Measurements from ENCODE around the gene SACS. TPM values are rescaled to one million over a fixed set of nuclear protein-coding genes. Genes with fewer than 3 reads are reported as not detected.

SACS gene
- total RNA-seq, 1 experiment from 2014 or later: 53.0 TPM

DNA sequence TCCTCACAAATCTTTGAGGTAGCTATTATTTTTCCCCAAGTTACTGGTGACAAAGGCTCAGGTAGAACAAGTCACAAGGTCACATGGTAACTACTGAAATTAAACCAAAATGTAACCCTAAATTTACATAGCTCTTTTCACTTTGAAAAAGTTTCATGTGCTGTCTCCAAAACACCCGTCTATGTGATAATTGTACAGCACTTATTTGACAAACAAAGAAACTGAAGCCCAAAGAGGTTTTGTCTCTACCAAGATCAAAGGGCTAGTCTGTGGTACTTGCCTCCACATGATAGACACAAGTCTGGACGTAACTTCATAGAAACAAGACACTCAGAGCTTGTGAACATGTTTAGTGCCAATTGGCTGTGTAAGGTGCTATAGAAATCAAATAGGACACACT, 108.3 kb downstream of the SACS start:
- H3K9me3 ChIP-seq (ENCODE audit: control insufficient read depth, low read depth, low read length): no peaks in the 10 kb centered on the region
- no peak overlapping the region for H2AFZ ChIP-seq (ENCODE audit: low read length)
- H3K4me1 ChIP-seq (ENCODE audit: insufficient read depth, low read length): peaks cover 3% of the 10 kb centered on the region; the same call in 1 of the 2 replicates
- Mint-ChIP-seq H3K27me3 (ENCODE audit: low read depth) (no peaks in the 10 kb centered on the region), H3K27ac (no peak overlapping the region), H3K36me3 (ENCODE audit: insufficient read depth in 1 of 3, low read depth in 3 of 3) (peaks cover 0 to 8% (median 4%) of the 10 kb centered on the region in 3 experiments; a peak in 5 of 7 replicates), H3K4me1 (peaks cover 11 to 13% of the 10 kb centered on the region in 2 experiments), H3K9me3 (peaks cover 0 to 2% of the 10 kb centered on the region in 2 experiments; a peak in 2 of 5 replicates), H3K4me3 (no peak overlapping the region)
- no peak overlapping the region for H3K4ac ChIP-seq (ENCODE audit: low read depth, low read length)
- H4K5ac ChIP-seq (ENCODE audit: insufficient read length, low read depth, low read length): no peak overlapping the region
- H2BK120ac ChIP-seq (ENCODE audit: low read depth, low read length, poor library complexity, severe bottlenecking): no peak overlapping the region
- H3K18ac ChIP-seq (ENCODE audit: insufficient read length, low read depth, low read length): no peak overlapping the region
- H3T11ph ChIP-seq (ENCODE audit: low read length): no peak overlapping the region
- TF ChIP-seq, protein P1, sequence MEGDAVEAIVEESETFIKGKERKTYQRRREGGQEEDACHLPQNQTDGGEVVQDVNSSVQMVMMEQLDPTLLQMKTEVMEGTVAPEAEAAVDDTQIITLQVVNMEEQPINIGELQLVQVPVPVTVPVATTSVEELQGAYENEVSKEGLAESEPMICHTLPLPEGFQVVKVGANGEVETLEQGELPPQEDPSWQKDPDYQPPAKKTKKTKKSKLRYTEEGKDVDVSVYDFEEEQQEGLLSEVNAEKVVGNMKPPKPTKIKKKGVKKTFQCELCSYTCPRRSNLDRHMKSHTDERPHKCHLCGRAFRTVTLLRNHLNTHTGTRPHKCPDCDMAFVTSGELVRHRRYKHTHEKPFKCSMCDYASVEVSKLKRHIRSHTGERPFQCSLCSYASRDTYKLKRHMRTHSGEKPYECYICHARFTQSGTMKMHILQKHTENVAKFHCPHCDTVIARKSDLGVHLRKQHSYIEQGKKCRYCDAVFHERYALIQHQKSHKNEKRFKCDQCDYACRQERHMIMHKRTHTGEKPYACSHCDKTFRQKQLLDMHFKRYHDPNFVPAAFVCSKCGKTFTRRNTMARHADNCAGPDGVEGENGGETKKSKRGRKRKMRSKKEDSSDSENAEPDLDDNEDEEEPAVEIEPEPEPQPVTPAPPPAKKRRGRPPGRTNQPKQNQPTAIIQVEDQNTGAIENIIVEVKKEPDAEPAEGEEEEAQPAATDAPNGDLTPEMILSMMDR (conservative IDR thresholded peaks at IDR 0.05): no peak
- H2BK12ac ChIP-seq (ENCODE audit: insufficient read length, low read depth, low read length): no peak overlapping the region
- no peaks in the 10 kb centered on the region for H3K27me3 ChIP-seq (ENCODE audit: insufficient read depth, low read length)
- no peaks in the 10 kb centered on the region for H4K20me1 ChIP-seq (ENCODE audit: control insufficient read depth, insufficient read depth, insufficient read length)
- H2BK15ac ChIP-seq (ENCODE audit: low read depth, low read length): no peak overlapping the region
- H4K8ac ChIP-seq (replicated peaks; ENCODE audit: insufficient read length, low read depth, low read length): no peak overlapping the region
- H2AK5ac ChIP-seq (ENCODE audit: insufficient read length, low read length): no peak overlapping the region
- no peaks in the 10 kb centered on the region for H3K79me1 ChIP-seq (ENCODE audit: insufficient read depth, low read depth, low read length, poor library complexity, severe bottlenecking)
- no peak overlapping the region for H3K9ac ChIP-seq (ENCODE audit: extremely low read depth, insufficient read length, low read length)
- no peak overlapping the region for H3K4me2 ChIP-seq (ENCODE audit: insufficient read depth, insufficient read length, low read length)
- no peak overlapping the region for H3K23ac ChIP-seq (ENCODE audit: insufficient read length, low read depth, low read length)
- no peaks in the 10 kb centered on the region for H3K79me2 ChIP-seq (ENCODE audit: insufficient read depth, low read length)
- no peaks in the 10 kb centered on the region for H3K23me2 ChIP-seq (ENCODE audit: insufficient read length, low read depth, low read length, poor library complexity, severe bottlenecking)
- no peak overlapping the region for H2BK20ac ChIP-seq (ENCODE audit: low read depth, low read length, poor library complexity, severe bottlenecking)
- H3K14ac ChIP-seq (ENCODE audit: insufficient read depth, low read length): no peak overlapping the region
- no peak overlapping the region for H4K91ac ChIP-seq (ENCODE audit: insufficient read length, low read depth, low read length)
- no peak for DNase-seq
- no peak overlapping the region for H2BK5ac ChIP-seq (ENCODE audit: insufficient read length, low read length)
- no CpG with 5 or more reads among the region's 2 CpGs for WGBS (ENCODE audit: extremely low coverage, insufficient read length, low lambda C conversion rate)
- H3K56ac ChIP-seq (ENCODE audit: insufficient read length, low read depth, low read length): no peak overlapping the region
- H3K27ac ChIP-seq (ENCODE audit: insufficient read length, low read depth, low read length): no peak overlapping the region
